Iris pigment epithelial cell (primary cell): Measurements from ENCODE around the gene ATP5F1D.
"Not testable (repeated sequence)": the region's sequence is repeated elsewhere in the genome, so short reads cannot be mapped to it uniquely, and the experiment has no call there.

ENCODE experiments used
- DNase-seq: peaks from one replicate; pipeline ENCODE4 v3.0.0-alpha.2; 2011; ENCODE audit warnings: low read depth

Gene ATP5F1D

DNA sequence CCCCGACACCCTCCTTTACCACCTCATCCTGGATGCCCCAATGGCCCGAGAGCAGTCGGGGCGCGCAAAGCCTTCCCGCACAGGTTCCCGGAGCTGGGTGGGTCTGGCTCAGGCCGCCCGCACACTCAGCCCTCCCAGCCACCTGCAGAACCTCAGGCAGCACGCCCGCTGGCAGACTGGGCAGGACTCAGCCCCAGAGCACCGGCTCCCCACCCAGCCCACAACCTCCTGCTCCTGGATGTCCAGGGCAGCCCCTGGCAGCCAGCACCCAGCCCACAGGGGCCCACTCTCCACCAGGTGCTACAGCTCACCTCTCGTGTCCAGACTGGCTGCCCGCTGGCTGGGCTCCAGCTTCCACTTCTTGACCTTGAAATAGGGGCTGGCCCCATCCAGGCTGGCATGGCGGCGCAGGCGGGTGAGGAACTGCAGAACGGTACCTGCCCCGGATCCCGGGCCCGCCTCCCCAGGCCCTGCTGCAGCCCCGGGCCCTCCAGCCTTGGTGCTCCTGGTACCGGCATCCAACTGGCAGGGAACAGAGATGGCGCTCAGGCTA is 8.4 kb upstream of the ATP5F1D start:
- no peak for DNase-seq

DNA sequence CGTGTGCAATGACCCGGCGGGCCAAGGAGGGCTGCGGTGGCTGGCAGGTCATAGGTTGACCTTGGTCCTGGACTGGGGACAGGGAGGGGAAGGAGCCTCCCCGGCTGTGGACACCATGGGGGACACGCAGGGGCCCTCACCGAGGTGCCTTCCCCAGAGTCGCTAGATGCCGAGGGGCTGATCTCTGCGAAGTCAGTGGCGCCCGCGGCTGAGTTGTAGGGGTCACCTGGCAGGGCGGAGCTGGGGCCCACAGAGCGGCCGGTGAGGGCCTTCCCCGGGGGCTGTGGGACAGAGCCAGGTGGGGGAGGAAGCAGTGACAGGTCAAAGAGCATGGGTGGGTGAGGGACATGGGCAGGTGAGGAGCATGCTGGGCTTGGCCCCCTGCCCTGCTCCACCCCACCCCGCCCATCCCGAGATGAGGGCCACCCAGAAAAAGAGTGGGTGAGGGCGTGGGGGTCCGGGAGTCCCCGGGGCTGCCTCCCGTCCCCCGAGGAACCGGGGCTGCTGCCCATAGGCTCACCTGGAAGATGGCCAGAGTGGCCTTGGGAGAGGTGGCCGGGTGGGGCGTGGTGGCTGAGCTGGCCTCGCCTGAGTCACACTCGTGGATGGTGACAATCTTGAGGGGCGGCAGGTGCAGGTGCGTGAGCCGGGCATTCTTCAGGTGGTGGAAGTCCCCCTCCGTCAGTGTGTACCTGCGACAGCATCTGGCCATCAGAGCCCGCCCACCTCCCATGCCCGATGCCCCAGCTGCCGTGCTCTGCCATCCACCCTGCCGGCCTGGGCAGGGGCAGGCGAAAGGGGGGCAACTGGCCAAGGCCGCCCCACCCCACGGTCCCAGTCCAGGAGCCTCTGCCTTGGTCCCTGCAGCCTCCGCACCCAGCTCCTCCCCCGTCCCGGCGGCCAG is 7.2 kb upstream of the ATP5F1D start:
- DNase-seq, result no peak

DNA sequence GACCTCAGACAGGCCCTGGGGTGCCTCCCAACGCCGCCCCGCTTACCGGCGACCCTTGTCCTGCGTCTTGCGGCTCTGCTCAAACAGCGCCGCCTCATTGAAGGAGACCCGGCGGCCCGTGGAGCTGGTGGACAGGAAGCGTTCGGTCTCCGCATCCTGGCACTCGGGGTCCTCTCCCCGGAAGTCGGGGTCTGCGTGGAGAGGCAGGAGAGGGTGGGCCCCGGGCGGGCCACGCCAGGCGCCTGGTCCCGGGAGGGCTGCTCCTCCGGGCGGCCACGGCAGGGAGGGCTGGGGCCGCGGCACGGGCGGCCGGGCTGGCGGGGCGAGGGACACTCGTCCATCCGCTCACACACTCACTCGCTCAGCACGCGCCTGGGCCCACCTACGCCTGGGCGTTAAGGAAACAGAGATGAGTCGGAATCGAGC is 6.6 kb upstream of the ATP5F1D start:
- no peak for DNase-seq

DNA sequence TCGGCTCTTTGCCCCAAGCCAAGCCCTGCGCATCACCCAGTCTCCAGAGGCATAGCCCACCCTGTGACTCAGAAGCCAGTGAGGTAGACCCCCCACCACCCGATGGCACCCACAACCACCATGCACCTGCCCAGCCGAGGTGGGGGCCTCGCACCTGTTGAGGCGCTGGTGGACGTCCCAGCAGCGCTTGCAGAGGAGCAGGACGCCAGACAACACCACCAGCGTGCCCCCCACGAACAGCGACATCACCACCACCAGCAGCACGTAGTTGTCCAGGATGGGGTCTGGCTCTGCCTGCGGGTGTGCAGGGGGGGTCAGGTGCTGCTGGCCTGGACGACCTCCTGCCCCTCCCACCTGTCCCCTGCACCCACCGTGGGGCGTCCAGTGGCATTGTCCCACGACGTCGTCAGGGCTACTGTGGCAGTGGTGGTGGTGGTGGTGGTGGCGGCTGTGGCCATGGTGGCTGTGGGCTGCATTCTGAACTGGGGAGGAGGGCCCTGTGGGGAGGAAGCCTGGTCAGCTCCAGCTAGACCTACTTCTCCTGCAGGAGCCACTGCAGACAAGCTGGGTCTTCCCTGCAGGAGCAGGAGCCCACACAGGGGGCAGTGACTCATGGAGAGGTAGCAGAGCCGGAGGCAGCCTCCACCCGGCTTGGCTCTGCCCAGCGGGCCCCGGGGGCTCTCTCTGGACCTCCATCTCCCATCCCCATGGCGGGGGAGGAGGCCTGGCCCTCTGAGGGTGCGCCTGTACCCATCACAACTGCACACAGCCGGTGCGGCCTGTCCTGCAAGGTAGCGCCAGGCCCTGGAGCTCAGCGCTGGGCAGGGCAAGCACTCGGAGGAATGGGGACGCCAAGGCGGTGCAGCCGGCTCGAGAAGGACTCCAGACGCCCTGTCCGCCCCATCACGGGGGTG is 5.7 kb upstream of the ATP5F1D start:
- DNase-seq, result peak; percentile 52

DNA sequence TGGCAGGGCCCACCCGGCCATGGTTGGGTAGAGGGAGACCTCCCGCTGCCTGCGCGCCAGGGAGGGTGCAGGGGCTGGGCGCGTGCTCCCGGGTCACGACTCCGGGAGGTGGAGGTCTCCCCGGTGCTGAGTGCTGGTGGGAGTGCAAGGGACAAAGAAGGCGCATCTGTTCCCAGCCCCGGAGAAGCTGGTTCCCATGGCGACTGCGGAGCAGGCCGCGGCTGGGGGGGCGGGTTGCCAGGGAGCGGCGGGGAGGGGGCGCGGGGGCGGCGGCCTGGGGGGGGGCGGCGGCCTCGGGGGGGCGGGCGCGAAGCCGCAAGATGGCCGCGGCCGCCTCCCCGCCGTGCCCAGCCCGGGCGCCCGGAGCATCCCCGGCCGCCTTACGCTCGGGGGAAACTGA is 5.0 kb upstream of the ATP5F1D start:
- no peak for DNase-seq

DNA sequence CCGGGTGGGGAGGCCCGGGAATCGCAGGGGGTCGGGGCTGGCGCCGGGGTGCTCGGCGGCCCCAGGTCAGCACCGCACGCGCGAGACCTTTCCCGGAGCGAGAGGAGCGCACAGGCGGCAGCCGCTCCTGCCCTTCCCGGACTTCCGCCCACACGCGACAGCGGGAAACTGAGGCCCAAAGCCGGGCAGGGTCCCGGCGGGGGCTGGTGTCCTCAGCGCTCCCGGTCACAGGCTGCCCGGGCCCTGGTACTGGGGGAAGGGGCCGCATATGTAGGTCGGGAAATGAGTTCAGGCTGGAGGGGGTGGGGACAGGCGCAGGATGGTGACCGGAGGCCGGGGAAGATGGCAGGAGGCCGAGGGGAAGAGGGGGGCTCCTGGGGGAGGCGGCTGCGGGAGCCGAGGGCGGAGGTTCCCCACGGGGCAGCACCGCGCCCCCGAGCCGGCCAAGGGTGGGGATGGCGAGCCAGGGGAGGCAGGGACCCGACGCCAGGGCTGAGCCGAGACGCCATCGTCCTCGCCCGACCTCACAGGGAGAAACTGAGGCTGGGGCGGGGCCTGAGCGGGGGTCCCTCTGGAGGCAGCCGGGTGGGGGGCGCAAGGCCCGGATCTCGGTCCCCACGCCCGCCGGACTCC is 4.4 kb upstream of the ATP5F1D start:
- no peak for DNase-seq

DNA sequence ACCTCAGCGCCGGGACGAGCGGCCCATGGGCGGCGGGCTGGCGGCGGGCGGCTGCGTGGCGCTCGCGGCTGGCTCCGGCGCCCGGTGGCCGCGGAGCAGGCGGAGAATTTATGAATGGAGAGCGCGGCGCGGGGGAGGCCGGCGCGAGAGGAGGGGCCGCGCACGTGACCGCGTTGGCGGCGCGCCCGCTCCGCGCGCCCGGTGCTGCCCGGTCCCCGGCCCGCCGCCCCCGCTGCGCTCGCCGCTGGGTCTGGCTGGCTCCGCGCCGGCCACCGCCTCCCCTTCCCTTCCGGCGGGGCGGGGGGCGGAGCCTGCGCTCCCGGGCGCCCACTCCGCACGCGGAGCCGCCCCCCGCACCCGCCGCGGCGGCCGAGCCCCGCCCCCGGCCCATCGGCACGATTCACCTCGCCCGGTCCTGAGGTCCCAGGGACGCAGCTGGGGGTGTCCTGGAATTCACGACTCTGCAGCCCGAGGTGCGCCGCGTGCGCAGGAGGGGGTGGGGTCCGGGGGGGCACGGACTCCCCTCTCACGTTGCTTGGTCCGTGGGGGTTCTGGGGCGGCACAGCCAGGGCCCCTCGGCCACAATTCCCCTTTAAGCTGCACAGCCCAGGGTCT is 3.7 kb upstream of the ATP5F1D start, which contains the start of gene CBARP:
TSS of gene CBARP (minus strand) at position 252 of the 615 bp plus-strand sequence. CDS start 1,905 bp downstream, outside the sequence.
- no peak for DNase-seq

DNA sequence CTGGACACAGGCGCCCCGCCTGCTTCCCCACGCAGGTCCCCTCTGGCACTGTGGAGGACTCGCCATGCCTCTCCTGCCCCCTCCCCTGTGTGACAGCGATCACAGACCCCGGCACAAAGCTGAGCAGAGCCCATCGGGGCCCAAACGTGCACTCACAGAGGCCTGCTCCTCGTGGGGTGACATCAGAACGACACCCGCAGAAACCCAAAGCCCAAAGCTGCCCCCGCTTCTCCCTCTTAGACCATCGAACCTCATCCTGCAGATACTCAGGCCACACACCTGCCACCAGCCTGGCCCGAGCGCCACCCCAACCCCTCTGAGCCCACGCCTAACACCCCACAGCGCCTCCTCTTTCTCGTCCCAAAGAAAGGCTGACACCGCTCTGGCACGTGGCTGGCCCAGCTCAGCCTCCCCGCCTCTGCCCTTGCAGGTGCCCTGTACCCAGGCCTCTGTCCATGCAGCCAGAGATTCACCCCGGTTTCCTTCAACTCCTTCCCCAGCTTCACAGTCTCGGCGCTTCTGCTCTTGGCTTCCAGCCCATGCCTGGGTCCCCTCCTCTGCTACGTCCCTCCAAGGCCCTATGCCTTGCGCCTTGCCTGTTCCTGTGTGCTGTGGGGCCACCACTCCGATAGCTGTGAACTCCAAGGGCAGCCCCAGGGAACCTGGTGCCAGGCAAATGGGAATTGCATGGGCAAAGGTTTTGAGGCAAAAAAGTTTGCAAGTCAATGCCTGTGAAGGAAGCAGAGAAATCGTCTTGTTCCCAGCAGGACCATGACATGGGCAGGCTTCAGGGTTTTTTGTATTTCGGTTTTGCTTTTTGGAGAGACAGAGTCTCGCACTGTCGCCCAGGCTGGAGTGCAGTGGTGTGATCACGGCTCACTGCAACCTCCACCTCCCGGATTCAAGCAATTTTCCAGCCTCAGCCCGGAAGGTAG is 2.9 kb upstream of the ATP5F1D start:
- DNase-seq, result no peak

DNA sequence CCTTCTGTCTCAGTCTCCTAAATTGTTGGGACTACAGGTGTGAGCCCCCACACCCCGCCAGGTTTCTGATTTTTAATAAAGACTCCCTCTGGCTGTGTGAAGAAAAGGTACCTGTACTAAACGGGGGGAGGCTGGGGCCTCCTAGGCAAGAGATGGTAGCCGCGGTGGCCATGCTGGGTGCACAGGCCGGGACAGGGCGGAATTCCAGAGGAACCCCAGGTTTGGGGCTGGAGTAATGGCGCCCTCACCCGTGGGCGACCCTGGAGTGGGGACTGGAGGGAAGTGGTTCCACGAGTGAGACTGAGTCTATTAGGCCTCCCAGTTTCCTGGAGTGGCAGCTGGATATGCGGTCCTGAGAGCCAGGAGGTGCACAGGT is 2.1 kb upstream of the ATP5F1D start:
- no peak for DNase-seq

DNA sequence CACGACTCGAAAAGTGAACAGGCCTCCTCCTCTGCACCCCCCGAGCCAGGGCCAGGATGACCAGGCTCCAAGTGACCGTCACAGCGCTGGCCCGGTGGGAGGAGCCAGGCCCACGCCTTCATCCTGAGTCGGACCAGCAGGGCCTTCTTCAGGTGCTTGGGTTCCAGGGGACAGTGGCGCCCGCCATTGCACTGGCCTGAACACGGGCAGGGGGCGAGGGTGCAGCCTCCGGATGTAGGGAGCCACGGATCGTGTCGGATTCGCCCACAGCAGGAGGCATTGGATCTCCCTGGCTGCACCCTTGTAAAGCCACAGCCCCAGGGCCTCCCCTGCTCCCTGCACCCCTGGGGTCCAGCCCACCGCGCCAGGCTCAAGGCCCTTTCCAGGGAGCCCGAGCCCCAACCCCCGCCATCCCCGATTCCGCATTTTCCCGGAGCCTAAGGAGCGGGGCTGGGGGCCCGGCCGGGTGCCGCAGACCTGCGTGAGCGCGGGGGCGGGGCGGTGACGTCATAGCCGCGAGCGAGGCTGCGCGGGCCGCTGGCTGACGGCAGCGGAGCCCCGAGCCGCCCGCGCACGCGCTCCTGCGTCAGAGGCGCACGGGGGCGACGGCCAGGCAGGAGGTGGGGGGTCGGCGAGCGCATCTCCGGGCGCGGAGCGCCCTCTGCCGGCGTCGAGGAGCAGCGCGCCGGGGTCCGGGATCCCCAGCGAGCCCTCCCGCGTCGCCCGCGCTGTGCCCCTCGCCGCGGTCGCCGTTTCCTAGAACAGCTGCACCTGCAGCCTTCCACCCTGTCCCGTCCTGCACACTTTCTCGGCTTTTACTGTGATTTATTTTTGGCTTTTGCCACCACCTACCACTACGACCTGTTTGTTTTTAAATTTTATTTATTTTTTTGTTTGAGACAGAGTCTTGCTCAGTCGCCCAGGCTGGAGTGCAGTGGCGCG is 1.5 kb upstream of the ATP5F1D start:
- peak; percentile 91 for DNase-seq

DNA sequence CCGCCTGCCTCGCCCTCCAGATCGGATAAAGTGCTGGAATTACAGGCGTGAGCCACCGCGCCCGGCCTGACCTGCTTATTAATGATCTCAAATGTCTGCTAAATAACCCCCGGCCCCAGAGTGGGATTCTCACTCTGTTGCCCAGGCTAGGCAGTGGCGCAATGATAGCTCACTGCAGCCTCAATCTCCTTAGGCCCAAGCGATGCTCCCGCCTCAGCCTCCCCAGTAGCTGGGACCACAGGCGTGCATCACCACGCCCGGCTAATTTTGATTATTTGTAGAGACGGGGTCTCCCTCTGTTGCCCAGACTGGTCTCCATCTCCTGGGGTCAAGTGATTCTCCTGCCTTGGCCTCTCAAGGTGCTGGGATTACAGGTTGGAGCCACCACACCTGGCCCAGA is 626 bp upstream of the ATP5F1D start:
- no peak for DNase-seq

DNA sequence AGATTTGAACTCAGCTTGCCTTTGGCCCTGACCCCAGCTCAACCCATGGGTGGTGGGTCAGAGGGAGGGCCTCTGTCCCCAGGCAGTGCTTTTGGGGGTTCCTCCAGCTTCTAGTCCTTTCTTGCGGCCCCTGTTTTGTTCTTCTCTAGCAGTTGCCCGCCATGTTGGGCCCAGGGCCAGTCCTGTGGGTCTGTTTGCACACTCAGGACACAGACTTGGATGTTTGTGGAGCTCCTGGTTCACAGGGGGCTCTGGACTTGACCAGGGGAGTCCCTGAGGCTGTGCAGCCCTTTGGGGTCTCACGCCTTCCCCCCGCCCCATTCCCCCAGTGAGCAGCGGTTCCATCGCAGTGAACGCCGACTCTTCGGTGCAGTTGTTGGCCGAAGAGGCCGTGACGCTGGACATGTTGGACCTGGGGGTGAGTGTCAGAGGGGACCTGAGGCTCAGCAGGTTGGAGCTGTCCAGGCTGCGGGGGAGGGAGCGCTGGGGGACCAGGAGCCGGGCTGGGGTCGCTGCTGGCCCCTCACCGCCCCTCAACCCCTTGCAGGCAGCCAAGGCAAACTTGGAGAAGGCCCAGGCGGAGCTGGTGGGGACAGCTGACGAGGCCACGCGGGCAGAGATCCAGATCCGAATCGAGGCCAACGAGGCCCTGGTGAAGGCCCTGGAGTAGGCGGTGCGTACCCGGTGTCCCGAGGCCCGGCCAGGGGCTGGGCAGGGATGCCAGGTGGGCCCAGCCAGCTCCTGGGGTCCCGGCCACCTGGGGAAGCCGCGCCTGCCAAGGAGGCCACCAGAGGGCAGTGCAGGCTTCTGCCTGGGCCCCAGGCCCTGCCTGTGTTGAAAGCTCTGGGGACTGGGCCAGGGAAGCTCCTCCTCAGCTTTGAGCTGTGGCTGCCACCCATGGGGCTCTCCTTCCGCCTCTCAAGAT is 2.5 kb downstream of the ATP5F1D start:
- DNase-seq, result peak; percentile 77

DNA sequence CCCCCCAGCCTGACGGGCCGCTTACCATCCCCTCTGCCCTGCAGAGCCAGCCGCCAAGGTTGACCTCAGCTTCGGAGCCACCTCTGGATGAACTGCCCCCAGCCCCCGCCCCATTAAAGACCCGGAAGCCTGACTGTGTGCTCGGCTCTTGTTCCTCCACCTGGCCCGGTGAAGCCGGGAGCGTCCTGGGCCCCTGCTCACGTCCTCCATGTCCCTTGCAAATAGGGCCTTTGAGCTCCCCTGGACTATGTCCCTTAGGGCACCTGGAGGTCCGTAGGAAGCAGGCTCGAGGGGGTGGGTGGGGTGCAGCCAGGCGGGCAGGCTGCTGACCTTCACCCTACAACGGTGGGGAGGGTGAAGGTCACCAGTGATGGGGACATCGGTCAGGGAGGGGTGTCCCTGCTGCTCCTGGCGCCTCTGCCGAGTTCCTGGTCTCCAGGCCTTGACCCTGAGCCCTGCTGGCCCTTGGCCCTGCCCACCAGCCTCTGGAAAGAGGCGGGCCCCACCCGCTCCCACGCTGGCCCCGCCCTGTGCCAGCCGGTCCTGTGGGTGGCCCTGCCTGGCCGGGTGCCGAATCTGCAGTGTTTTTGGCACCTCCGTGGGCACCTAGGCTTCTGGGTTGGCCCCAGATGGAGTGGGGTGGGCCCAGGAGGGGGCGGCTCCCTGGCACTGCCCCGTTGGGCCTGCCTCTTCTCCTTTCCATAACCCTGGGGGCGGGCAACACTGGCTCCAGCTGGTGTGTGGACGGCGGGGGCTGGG is 3.3 kb downstream of the ATP5F1D start:
- no peak for DNase-seq

DNA sequence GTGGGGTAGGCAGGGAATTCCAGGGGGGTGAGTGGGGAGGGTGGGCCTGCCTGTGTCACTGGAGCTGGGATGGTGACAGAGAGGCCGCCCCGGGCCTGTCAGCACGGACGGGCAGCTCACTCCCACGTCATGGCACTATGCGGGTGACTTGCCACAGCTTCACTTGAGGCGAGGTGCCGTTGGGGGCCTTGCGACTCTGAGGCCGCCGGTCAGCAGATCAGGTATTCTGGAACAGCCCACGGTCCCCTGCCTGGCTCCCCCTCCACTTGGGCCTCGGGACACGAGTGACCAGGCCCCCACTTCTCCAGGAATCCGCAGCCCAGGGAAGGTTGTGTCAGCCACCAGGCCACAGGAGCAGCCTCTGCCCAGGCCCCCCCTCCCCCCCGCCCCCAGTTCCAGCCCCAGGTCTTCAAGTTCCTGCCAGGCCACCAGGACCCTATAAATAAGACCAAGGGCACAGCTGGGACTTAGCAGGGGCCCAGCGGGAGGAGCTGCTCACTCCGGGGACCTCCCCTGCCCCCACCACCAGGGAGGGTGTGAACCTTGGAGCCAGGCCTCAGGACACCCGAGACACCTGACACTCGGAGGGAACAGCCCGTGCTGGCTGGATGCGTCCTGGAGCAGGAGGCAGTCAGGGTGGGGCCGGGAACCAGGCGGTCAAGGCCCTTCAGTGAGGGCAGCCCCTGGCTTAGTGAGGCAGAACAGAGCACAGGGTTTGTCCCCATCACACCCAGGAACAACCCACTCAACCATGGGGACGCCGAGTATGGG is 4.1 kb downstream of the ATP5F1D start:
- no peak for DNase-seq

DNA sequence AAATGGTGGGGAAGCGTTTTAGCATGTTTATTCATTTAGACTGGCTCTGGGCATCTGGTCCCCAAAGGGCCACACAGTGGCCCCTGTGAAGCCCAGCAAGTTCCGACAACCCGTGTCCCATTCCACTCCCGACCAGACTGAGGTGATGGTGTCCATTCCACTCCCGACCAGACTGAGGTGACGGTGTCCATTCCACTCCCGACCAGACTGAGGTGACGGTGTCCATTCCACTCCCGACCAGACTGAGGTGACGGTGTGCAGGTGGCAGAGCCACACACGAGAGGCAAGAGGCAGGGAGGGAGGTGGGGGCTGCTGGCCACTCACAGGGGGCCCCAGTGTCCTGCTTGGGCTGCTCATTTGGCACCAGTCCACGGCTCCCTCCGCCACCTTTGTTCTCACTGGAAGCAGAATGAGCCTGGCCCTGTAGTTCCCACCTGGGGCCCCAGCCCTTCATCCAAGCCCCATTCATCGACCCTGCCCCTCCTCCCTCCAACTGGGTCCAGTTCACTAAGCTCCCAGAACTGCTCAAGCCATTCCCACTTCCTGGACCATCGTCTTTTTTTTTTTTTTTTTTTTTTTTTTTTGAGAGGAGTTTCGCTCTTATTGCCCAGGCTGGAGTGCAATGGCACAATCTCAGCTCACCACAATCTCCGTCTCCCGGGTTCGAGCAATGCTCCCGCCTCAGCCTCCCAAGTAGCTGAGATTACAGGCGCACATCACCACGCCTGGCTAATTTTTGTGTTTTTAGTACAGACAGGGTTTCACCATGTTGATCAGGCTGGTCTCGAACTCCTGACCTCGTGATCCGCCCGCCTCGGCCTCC is 4.9 kb downstream of the ATP5F1D start:
- DNase-seq, result not testable (repeated sequence)

DNA sequence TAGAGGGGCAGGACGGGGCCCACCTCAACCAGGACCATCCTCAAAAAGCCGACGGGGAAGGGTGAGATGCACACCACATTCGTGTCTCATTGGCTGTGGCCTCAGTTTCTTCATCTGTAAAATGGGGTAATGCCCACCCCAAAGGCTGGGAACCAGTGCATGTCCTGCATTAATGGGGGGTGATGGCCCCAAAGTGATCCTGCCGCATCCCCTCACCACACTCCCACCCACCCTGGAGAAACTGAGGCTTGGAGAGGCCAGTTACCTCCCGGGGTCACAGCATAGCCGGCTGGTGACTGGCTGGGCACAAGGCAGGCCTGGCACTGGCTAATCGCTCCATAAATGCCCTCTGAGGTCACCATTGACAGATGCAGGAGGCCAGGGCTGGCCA is 6.2 kb downstream of the ATP5F1D start:
- DNase-seq, result no peak
